GM12878 (cell line): ENCODE results near the gene FAF1. TPM values are rescaled to one million over a fixed set of nuclear protein-coding genes. Genes with fewer than 3 reads are reported as not detected.
A peak's percentile ranks its signal among the peaks of the same experiment; 100 is the strongest.

Source experiments
- BHLHE40 ChIP-seq, 2 experiments: fragments of 450-650 bp in 1 of 2; IDR thresholded peaks; 2 replicates each; pipeline ENCODE4 v1.6.1; 2011 to 2017; ENCODE audit warnings: low read depth in 2 of 2, borderline replicate concordance in 1 of 2, improper control_type of control experiment in 1 of 2, low read length in 1 of 2, mild to moderate bottlenecking in 1 of 2
- CBFB ChIP-seq: IDR thresholded peaks from 2 replicates; pipeline ENCODE4 v1.6.1; 2016; ENCODE audit warnings: antibody characterized with exemption, low read depth
- CBX5 ChIP-seq: sonication (generic); IDR thresholded peaks from 2 replicates; pipeline ENCODE4 v1.6.1; 2016; ENCODE audit warnings: low read depth, moderate library complexity, mild to moderate bottlenecking, inconsistent platforms
- JUNB ChIP-seq: IDR thresholded peaks from 2 replicates; pipeline ENCODE4 v1.6.1; 2016; ENCODE audit warnings: antibody characterized with exemption, mild to moderate bottlenecking
- MTA3 ChIP-seq: IDR thresholded peaks from 2 replicates; pipeline ENCODE4 v1.6.1; 2012; ENCODE audit warnings: low read length, inconsistent platforms, borderline replicate concordance
- MYC ChIP-seq: IDR thresholded peaks from 2 replicates; pipeline ENCODE4 v1.6.1; 2011; ENCODE audit warnings: mild to moderate bottlenecking, low read length, moderate library complexity, inconsistent platforms; ENCODE audit not compliant: insufficient read depth, insufficient replicate concordance, insufficient read length, severe bottlenecking
- POLR2AphosphoS5 ChIP-seq: IDR thresholded peaks from 2 replicates; pipeline ENCODE4 v1.6.1; 2011; ENCODE audit warnings: mild to moderate bottlenecking, low read length, inconsistent platforms
- RFX5 ChIP-seq: IDR thresholded peaks from 2 replicates; pipeline ENCODE4 v1.6.1; 2011; ENCODE audit warnings: low read depth, low read length, improper control_type of control experiment
- SPI1 ChIP-seq: IDR thresholded peaks from 2 replicates; pipeline ENCODE4 v1.6.1; 2011; ENCODE audit warnings: low read depth, mild to moderate bottlenecking, low read length, moderate library complexity, borderline replicate concordance; ENCODE audit not compliant: insufficient read depth
- SREBF2 ChIP-seq: IDR thresholded peaks from 2 replicates; pipeline ENCODE4 v1.6.1; 2012; ENCODE audit warnings: mild to moderate bottlenecking, low read length
- SUZ12 ChIP-seq: fragments of 200-600 bp; sonication (generic); IDR thresholded peaks from one replicate; pipeline ENCODE4 v1.6.1; 2018; ENCODE audit warnings: antibody characterized with exemption, mild to moderate bottlenecking; ENCODE audit not compliant: unreplicated experiment
- TCF12 ChIP-seq: IDR thresholded peaks from 2 replicates; pipeline ENCODE4 v1.6.1; 2011; ENCODE audit warnings: low read depth, mild to moderate bottlenecking, low read length
- YBX1 ChIP-seq: fragments of 450-650 bp; IDR thresholded peaks from 2 replicates; pipeline ENCODE4 v1.6.1; 2016; ENCODE audit warnings: antibody characterized with exemption
- ZNF622 ChIP-seq: fragments of 450-650 bp; IDR thresholded peaks from 2 replicates; pipeline ENCODE4 v1.6.1; 2017; ENCODE audit warnings: mild to moderate bottlenecking, inconsistent platforms
- ZSCAN29 ChIP-seq: fragments of 450-650 bp; IDR thresholded peaks from 2 replicates; pipeline ENCODE4 v1.6.1; 2017; ENCODE audit warnings: mild to moderate bottlenecking, moderate library complexity
- ZZZ3 ChIP-seq: IDR thresholded peaks from 2 replicates; pipeline ENCODE4 v1.6.1; 2011; ENCODE audit warnings: low read depth; ENCODE audit not compliant: control insufficient read depth, insufficient read length
- polyA plus RNA-seq, 11 experiments: library from polyadenylated mRNA; depleted of rRNA in 4 of 11; unstranded in 6 of 11; stranded (reverse) in 5 of 11; fragments of >200 nt; fragmentation: Nextera tagmentation in 4 of 11; fragmentation: Illumina TruSeq in 1 of 11; extraction: Ambion mirVana in 4 of 11; extraction: Trizol in 1 of 11; gene quantifications; 1 replicate in 1 of 11; 2 replicates in 10 of 11; pipeline versions ENCODE4 v1.2.1 to v1.2.3, GENCODE V29; 2011 to 2016; ENCODE audit warnings: inconsistent platforms in 2 of 11, missing spikeins in 2 of 11, low read depth in 1 of 11
- total RNA-seq, 4 experiments: library from RNA; depleted of rRNA in 3 of 4; stranded (reverse); fragments of >200 nt in 3 of 4; fragmentation: Illumina TruSeq in 1 of 4; extraction: Trizol in 1 of 4; gene quantifications; 2 replicates each; pipeline versions ENCODE4 v1.2.1 to v1.2.3, GENCODE V29; 2013 to 2021
- TF ChIP-seq, protein P1 (sequence below): IDR thresholded peaks from 2 replicates; pipeline ENCODE4 v1.6.1; 2011; ENCODE audit warnings: borderline replicate concordance, low read depth, mild to moderate bottlenecking, moderate library complexity, low read length; ENCODE audit not compliant: insufficient read depth, poor library complexity, severe bottlenecking
- TF ChIP-seq, protein P2 (sequence below): fragments of 450-650 bp; IDR thresholded peaks from 2 replicates; pipeline ENCODE4 v1.6.1; 2017; ENCODE audit warnings: mild to moderate bottlenecking, moderate library complexity
- TF ChIP-seq, protein P3 (sequence below): fragments of 450-650 bp; IDR thresholded peaks from 2 replicates; pipeline ENCODE4 v1.6.1; 2016; ENCODE audit warnings: mild to moderate bottlenecking
- TF ChIP-seq, protein P4 (sequence below): fragments of 450-650 bp; IDR thresholded peaks from 2 replicates; pipeline ENCODE4 v1.6.1; 2017; ENCODE audit warnings: mild to moderate bottlenecking, low read depth, inconsistent platforms; ENCODE audit not compliant: poor library complexity, severe bottlenecking

The FAF1 gene
- total and polyA plus RNA-seq, 10 of the 15 experiments (the other 5 are each of a cell fraction or from before 2014, with no cell fraction given), result 8.6 to 54.5 (median 23.7) TPM

DNA sequence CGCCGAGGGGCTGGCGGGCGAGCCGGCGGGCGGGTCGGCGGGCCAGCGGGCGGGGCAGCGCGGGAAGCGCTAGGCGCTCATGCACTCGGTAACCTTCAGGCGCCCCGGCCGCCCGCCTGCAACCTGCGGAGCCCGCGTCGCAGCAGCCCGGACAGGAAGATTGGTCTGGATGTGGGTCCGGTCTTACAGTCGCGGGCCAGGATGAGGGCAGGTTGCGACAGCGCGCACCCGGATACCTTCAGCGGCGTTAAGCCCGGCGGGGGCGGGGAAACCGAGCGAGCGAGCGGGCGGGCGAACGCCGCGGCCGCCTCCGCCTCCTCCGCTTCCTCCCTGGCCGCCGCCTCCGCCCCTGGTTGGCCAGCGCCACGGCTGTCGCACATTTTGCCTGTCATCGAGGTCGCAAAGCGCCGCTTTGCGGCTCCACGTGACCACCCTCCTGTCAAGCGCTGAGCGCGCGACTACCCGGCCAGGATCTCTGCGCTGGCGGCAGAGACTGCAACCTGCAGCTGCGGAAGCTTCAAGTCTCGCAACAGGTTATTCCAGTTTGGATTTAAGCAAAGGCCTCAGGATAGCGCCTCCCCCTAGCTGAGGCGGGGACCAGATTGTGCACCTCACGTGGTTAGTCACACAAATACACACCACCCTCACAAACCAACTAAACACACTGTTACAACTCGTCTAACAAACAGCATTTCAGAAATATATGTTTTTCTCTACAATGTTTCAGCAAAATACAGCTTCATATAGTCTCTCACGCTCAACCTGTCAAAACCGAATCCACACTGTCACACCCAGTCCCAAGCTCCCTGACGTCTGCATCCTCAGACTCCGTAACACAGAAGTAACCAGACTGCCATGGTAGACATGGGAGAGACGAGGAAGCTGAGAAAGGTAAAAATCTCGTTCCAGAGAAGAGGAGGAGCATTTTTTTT is at the start of gene FAF1 (continued):
- TF ChIP-seq YBX1, result no peak
- peak; percentile 99 for TF ChIP-seq POLR2AphosphoS5
- TF ChIP-seq CBX5, result peak; percentile 74; the same call in 1 of the 2 replicates
- TF ChIP-seq, protein P1, sequence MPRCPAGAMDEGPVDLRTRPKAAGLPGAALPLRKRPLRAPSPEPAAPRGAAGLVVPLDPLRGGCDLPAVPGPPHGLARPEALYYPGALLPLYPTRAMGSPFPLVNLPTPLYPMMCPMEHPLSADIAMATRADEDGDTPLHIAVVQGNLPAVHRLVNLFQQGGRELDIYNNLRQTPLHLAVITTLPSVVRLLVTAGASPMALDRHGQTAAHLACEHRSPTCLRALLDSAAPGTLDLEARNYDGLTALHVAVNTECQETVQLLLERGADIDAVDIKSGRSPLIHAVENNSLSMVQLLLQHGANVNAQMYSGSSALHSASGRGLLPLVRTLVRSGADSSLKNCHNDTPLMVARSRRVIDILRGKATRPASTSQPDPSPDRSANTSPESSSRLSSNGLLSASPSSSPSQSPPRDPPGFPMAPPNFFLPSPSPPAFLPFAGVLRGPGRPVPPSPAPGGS, result no peak
- peak; percentile 68; the same call in 1 of the 2 replicates for TF ChIP-seq SPI1
- TF ChIP-seq BHLHE40 (IDR thresholded peaks at IDR 0.05; ENCODE audit: borderline replicate concordance in 1 of 2, low read depth in 2 of 2, low read length in 1 of 2), result peak; percentile 87 to 93
- TF ChIP-seq, protein P2, sequence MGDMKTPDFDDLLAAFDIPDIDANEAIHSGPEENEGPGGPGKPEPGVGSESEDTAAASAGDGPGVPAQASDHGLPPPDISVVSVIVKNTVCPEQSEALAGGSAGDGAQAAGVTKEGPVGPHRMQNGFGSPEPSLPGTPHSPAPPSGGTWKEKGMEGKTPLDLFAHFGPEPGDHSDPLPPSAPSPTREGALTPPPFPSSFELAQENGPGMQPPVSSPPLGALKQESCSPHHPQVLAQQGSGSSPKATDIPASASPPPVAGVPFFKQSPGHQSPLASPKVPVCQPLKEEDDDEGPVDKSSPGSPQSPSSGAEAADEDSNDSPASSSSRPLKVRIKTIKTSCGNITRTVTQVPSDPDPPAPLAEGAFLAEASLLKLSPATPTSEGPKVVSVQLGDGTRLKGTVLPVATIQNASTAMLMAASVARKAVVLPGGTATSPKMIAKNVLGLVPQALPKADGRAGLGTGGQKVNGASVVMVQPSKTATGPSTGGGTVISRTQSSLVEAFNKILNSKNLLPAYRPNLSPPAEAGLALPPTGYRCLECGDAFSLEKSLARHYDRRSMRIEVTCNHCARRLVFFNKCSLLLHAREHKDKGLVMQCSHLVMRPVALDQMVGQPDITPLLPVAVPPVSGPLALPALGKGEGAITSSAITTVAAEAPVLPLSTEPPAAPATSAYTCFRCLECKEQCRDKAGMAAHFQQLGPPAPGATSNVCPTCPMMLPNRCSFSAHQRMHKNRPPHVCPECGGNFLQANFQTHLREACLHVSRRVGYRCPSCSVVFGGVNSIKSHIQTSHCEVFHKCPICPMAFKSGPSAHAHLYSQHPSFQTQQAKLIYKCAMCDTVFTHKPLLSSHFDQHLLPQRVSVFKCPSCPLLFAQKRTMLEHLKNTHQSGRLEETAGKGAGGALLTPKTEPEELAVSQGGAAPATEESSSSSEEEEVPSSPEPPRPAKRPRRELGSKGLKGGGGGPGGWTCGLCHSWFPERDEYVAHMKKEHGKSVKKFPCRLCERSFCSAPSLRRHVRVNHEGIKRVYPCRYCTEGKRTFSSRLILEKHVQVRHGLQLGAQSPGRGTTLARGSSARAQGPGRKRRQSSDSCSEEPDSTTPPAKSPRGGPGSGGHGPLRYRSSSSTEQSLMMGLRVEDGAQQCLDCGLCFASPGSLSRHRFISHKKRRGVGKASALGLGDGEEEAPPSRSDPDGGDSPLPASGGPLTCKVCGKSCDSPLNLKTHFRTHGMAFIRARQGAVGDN, result peak; percentile 49; the same call in 1 of the 2 replicates
- TF ChIP-seq ZZZ3, result no peak
- TF ChIP-seq SUZ12, result no peak
- TF ChIP-seq, protein P3, sequence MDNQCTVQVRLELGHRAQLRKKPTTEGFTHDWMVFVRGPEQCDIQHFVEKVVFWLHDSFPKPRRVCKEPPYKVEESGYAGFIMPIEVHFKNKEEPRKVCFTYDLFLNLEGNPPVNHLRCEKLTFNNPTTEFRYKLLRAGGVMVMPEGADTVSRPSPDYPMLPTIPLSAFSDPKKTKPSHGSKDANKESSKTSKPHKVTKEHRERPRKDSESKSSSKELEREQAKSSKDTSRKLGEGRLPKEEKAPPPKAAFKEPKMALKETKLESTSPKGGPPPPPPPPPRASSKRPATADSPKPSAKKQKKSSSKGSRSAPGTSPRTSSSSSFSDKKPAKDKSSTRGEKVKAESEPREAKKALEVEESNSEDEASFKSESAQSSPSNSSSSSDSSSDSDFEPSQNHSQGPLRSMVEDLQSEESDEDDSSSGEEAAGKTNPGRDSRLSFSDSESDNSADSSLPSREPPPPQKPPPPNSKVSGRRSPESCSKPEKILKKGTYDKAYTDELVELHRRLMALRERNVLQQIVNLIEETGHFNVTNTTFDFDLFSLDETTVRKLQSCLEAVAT, result 0 out of 2 replicates have a peak, but pooled peaks have one; percentile 47
- no peak for TF ChIP-seq ZSCAN29
- TF ChIP-seq TCF12, result peak; percentile 59; the same call in 1 of the 2 replicates
- TF ChIP-seq CBFB, result peak; percentile 82; the same call in 1 of the 2 replicates
- TF ChIP-seq MYC, result peak; percentile 74
- TF ChIP-seq MTA3, result no peak
- no peak for TF ChIP-seq SREBF2
- TF ChIP-seq, protein P4, sequence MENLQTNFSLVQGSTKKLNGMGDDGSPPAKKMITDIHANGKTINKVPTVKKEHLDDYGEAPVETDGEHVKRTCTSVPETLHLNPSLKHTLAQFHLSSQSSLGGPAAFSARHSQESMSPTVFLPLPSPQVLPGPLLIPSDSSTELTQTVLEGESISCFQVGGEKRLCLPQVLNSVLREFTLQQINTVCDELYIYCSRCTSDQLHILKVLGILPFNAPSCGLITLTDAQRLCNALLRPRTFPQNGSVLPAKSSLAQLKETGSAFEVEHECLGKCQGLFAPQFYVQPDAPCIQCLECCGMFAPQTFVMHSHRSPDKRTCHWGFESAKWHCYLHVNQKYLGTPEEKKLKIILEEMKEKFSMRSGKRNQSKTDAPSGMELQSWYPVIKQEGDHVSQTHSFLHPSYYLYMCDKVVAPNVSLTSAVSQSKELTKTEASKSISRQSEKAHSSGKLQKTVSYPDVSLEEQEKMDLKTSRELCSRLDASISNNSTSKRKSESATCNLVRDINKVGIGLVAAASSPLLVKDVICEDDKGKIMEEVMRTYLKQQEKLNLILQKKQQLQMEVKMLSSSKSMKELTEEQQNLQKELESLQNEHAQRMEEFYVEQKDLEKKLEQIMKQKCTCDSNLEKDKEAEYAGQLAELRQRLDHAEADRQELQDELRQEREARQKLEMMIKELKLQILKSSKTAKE, result peak; percentile 36
- no peak for TF ChIP-seq ZNF622
- no peak for TF ChIP-seq JUNB
- TF ChIP-seq RFX5, result no peak
